GM04503 (cell line): ENCODE data around the gene BSPRY.
"Not testable (repeated sequence)": the region's sequence is repeated elsewhere in the genome, so short reads cannot be mapped to it uniquely, and the experiment has no call there.

Source experiments
- DNase-seq: peaks from one replicate; pipeline ENCODE4 v3.0.0-alpha.2; 2012; ENCODE audit warnings: low read depth

Gene BSPRY

DNA sequence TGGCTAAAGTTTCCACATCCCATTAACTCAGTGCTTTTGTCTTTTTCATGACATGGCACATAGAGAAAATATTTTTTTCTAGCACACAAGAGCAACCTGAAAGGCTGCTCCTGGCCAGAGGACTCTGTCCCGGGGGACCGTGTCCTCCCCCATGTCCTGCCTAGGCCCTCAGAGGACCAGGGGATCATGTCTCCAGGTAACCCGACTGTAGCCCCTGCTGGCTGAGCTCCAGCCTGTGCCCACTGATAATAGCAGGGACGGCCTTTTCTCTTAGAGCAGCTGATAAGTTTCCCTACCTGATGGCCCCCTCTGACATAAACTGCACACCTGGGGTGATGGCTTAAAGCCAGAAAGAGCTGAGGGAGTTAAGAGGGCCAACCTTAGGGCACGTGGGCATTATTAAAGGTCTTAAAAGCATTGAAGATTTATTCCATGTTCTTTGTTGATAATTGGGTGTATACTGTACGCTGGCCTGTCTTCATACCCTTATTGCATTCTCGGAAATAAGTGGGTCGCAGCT, 21.5 kb downstream of the BSPRY start:
- DNase-seq = no peak

DNA sequence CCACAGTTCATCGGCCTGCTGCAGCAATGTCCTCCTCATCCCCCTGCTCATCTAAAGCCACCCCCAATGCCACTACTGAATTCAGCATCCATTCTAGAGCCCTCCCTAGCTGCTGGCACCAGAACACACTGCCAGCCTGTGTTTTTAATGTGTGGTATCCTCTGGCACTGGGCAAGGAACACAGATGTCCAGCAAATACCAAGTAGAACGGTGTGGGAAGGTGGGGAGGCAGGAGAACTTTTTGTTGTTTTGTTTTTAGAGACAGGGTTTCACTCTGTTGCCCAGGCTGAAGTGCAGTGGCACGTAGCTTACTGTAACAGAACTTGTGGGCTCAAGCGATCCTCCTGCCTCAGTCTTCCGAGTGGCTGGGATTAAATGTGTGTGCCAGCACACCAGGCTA, 22.7 kb downstream of the BSPRY start:
- DNase-seq = no peak

DNA sequence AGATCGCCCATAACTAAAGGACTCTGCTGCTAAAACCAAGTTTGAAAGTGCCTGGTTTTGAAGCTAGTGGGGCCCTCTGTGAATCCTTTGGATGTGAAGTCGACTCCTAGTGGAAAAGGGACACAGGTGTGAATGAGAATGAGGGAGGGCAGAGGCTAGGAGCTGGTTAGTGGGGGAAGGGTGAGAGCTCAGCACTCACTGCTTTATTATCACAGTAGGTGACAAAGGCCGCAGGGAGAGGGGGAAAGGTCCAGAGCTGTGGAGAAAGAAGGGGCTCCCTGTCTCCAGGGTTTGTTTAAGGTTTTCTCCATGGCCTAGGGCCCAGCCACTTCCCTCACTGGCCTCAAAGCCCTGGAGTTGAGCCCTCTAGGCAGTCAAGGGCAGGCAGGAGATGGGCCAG, 23.9 kb downstream of the BSPRY start:
- DNase-seq = no peak

DNA sequence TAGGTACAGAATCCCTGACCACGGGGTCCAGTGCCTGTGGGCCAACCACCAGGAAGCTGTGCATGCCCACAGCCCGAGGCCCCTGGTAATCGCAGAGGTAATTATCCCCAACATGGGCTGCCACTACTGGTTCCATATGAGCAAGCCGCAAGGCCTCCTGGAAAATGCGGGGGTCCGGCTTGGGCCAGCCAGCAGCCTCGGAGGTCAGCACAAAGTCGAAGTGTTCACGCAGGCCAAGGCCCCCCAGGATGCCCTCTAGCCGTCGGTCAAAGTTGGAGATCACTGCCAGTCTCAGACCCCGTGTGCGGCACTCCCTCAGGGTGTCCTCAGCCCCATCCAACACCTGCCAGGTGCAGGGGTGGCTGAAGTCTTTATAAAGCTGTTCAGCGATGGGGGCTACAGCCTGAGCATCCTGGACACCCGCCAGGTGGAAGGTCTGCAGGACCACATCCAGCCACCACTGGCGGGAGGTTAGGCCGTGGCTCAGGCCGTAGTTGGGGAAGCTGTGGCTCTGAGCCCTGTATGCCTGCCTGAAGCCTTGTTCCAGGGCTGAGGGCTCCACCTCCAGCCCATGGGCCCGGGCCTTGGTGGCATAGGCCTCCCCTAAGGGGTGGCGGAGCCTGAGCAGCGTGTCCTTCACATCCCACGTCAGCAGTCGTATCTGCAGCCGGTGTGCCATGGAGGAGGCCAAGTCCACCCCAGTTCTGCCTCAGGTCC, 24.5 kb downstream of the BSPRY start:
- no peak for DNase-seq

DNA sequence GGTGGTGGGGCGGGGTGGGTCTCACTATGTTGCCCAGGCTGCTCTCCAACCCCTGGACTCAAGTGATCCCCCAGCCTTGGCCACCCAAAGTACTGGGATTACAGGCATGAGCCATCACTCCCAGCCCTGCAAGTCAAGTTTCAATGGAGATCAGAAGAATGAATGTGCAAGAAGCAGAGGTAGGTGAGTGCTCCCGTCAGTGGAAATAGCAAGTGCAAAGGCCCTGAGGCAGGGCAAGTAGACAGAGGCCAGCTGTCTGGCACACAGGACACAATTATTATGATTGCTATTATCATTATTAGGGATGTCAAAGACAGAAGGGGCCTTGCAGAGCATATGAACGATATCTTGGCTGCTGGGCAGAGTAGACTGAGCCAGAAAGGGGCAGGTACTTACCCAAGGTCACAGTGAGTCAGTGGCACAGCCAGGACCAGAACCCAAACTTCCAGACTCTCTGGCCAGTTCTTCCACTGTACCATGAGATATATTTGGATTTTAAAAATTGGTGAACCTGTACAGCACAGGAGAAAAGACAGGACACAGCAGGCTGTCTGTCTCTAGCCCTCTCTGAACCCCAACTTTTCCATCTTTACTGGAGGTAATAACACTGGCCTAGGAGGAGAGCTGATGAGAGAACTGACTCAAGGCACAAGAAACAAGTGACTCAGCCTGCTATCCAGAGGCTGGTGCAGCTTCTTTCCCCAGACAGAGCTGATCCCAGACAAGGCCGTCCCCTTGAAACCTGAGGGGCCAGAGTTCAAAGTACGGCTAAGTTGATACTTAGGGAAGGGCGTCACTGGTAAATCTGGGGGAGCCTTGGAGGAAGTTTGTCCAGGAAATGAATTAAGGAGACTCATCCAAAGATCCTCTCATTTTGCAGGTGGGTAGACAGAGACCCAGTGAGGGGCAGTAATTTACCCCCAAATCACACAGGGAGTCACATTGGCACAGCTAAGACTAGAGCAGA, 26.0 kb downstream of the BSPRY start:
- DNase-seq = no peak

DNA sequence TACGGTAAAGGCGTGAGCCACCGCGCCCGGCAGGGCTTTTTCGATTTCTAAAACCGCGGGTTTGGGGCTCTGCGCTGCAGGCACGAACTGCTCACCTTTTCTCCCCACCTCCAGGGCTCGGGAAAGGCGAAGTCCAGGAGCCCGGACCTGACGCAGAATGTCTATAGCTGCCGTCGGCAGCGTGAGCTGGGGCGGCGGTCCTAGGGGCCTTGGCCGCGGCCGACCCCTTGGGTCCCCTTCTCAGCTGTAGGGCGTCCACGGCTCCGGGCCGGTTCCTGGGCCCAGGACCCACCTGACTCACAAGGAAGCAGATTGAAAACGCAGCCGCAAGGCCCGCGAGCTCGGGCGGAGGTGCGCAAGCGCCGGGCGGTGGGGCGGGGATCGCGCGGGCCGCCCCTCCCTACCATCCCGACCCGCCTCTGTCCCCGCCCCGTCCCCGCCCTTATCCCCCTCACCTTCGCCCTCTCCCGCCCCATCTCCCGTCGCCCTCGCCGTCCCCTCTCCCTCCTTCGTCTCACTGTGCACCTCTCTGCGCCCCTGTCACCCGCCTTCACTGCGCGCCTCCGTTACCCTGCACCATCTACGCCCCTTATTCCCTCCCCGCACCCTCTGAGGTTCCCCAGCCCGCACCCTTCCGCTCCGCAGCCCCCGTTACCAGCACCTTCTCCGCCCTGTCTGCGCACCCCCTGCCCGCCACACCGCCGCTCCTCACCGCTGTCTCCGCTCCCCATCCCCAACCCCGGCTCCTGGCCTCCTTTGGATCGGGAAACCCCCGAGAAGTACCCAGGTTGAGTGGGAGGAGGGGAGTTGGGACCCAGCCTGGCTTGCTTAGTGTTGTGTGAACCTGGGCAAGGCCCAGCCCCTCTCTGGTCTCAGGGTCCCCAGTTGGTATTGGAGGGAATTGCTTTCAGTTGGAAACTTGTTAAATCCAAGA, 27.6 kb downstream of the BSPRY start, which contains the start of gene HDHD3:
Gene HDHD3, minus strand, starts transcription at position 353 of the 934 bp plus-strand sequence. CDS start 2,632 bp downstream, outside the sequence.
- no peak for DNase-seq

DNA sequence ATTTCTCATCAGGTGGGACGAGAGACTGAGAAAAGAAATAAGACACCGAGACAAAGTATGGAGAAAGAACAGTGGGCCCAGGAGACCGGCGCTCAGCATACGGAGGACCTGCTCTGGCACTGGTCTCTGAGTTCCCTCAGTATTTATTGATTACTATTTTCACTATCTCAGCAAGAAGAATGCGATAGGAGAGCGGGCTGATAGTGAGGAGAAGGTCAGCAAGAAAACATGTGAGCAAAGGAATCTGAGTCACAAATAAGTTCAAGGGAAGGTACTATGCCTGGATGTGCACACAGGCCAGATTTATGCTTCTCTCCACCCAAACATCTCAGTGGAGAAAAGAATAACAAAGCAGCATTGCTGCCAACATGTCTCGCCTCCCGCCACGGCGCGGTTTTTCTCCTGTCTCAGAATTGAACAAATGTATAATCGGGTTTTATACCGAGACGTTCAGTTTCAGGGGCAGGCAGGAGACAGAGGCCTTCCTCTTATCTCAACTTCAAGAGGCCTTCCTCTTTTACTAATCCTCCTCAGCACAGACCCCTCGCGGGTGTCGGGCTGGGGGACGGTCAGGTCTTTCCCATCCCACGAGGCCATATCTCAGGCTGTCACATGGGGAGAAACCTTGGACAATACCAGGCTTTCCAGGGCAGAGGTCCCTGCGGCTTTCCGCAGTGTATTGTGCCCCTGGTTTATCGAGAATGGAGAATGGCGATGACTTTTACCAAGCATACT, 29.9 kb downstream of the BSPRY start:
- not testable (repeated sequence) for DNase-seq

DNA sequence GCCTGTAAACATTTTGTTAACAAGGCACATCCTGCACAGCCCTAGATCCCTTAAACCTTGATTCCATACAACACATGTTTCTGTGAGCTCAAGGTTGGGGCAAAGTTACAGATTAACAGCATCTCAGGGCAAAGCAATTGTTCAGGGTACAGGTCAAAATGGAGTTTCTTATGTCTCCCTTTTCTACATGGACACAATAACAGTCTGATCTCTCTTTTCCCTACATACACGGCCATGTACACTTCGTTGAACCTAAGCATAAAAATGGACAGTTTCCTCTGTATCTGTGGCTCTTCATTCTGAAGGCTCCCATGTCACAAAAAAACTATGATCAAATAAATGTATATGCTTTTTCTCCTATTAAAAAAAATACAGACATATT, 30.5 kb downstream of the BSPRY start:
- DNase-seq = not testable (repeated sequence)

DNA sequence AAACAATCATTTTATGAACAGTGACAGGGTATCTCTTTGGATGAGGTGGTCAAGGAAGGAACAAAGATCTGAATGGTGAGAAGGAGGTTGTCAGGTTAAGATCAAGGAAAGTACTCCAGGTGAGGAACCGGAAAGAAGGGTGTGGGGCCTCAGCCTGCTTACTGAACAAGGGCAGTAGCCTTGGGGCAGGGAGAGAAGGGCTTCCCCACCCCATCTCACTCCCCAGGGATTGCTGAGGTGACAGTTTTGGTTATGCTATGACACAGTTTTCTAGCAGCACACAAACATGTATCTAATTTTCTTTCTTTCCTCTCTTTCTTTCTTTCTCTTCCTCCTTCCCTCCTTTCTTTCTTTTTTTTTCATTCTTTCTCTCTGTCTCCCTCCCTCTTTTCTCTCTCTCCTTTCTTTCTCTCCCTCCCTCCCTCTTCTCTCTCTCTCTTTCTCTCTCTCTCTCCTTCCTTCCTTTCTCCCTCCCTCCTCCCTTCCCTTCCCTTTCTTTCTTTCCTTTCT, 31.6 kb downstream of the BSPRY start:
- no peak for DNase-seq

DNA sequence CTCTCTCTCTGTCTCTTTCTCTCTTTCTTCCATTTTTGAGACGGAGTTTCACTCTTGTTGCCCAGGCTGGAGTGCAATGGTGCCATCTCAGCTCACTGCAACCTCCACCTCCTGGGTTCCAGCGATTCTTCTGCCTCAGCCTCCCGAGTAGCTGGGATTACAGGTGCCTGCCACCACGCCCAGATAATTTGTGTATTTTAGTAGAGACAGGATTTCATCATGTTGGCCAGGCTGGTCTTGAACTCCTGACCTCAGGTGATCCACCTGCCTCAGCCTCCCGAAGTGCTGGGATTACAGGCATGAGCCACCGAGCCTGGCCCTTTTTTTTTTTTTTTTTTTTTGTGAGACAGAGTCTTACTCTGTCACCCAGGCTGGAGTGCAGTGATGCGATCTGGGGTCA, 32.1 kb downstream of the BSPRY start:
- DNase-seq = not testable (repeated sequence)

DNA sequence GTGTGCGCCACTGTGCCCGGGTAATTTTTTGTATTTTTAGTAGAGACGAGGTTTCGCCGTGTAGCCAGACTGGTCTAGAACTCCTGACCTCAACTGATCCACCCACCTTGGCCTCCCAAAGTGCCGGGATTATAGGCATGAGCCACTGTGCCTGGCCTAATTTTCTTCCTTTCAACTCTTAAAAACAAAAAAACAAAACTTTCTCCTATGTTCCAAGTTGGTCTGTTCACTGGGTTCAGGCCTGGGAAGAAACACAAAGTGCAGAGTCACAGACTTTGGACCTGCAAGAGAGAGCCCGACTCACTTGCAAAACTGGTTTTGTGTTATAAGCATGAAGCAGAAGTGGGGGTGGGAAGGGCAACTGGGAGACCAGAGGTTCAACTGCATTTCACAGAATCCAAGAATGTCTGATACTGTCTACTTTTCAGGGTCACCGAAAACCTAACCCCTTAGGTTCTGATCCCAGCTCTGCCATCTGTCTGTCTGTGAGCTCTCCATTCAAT, 32.6 kb downstream of the BSPRY start:
- DNase-seq = no peak

DNA sequence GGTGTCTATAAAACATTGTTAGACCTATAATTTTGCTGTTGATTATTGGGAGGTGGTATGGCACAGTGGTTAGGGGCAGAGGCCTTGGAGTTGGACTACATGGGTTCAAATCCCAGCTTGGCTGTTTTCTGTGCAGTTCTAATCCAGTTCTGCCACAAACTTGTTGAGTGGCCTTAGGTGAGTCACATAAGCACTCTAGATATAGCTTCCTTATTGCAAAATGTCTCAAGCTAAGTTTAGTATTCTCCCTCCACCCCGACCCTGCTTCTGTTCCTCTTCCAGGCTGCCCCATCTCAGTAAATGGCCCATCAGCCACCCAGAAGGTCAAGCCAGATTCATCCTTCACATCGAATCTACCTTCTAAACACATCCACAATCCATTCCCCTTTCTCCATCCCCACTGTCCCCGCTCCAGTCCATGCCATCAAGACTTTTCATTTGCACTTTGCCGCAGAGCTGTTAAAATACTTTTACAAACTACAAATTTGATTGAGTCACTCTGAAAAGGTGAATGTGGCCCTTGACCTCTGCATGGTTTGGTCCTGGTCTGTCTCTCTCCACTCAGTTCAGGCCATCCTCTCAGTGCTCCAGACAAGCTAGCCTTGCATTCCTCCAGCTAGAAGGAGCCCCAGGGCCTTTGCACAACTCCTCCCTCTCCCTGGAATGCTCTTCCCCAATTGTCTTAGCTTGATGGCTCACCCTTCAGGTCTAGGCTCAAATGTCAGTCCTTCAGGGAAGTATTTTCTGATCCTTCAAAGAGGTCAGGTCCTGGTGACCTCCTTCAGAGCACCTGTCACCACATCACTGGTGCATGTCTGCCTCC, 37.4 kb downstream of the BSPRY start:
- no peak for DNase-seq

DNA sequence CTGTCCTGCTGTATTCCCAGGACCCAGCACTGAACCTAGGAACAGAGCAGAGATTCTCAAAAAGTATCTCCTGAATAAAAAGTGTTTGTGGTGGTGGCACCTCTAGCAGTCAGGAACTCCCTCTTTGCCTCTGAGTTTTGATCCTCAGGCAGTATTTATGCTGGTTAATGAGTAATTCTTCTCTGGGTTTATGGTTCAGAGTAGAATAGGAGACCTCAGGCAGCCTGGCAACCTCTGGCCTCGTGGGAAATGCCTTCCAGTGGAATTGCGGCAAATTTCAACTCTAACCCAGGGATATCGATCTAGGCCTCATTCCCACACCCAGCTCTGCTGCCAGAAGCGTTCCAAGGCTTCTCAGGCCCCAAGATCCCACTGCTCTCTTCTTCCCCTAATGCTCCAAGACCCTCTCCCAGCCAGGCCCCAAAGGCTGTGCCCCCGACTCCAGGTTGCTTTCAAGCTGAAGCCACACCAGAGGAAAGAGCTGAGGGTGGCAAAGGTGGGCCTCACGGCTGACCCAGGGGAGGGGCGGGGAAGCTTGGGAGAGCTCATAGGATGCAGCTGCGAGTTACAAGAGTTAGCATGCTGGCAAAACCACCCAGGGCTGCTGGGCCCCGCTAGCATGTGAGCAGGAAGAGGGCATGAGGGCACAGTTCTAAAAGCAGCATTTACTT, 38.4 kb downstream of the BSPRY start:
- DNase-seq = no peak

DNA sequence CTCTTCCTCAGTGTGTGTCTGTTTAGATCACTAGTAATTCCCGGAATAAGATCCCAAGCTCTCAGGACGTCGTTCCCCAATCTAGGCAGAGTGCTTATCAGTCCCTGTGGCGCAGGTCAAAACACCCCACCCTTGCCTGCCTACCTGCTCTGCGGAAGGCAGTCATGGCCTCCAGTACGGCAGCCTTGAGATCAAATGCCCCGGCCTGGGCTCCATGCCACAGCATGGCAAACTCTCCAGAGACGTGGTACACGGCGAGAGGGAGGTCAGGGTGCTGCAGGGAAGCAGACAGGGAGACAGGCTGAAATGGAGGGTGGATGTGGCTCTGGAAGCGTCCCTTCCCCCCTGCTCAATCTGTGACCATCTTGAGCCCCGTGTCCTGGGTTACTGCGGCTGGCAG, 39.5 kb downstream of the BSPRY start:
- DNase-seq = no peak

DNA sequence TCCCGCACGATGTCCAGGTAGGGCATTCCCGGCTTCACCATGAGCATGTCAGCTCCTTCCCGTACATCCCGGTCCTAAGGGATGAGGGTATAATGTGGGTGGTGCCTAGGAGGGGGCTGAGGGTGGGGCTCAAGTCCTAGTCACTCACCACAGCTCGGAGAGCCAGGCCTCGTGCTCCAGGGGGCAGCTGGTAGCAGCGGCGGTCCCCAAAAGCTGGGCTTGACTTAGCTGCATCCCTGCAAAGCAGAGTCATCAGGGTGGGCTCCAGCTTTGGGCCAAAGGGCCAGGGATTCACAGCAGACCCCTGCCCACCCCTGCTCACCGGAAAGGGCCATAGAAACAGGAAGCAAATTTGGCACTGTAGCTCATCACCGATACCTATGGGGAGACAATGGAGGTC, 40.1 kb downstream of the BSPRY start:
- DNase-seq = no peak

DNA sequence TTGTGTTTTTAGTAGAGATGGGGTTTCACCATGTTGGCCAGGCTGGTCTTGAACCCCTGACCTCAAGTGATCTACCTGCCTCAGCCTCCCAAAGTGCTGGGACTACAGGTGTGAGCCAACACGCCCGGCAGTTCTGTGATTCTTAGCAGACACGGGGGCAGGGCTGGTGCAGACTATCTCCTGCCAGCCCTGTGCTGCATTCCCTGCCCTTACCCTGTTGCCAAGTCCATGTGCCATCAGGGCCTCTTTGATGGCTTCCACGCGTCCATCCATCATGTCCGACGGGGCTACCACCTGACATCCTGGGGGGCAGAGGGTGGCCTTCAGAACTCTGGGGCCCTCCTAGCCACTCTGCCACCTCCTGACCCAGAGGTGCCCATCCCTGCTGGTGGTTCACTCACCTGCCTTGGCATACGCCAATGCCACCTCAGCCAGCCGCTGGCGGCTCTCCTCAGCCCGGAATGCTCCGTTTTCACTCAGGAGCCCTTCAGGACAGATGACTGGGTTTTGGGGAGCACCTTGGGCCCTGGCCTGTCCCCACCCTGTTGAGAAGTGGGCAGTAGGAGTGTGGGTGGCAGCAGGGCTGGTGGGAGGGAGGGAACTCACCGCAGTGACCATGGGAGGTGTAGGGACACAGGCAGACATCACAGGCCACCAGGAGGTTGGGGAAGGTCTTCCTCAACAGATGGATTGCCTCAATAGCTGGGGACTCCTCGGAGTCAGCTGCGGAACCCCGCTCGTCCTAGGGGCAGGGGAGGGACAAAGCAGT, 41.0 kb downstream of the BSPRY start:
- no peak for DNase-seq

DNA sequence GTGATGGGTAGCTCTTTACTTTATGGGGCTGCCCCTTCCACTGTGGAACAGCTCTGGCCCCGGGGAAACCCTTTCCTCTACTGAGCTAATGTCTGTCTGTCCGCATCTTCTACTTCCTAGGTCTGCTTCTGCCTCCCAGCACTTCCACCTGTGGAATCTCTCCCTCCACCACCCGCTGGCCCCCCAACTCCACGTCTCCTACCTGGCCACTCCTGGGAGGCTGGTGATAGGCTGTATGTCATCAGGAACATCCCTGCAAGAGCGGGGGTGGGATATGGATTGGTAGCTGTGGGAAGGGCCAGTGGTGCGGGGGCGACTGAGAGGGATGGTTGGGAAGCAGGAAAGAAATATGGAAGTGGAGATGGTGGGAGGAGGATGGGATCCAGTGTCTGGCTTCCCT, 42.6 kb downstream of the BSPRY start:
- no peak for DNase-seq

DNA sequence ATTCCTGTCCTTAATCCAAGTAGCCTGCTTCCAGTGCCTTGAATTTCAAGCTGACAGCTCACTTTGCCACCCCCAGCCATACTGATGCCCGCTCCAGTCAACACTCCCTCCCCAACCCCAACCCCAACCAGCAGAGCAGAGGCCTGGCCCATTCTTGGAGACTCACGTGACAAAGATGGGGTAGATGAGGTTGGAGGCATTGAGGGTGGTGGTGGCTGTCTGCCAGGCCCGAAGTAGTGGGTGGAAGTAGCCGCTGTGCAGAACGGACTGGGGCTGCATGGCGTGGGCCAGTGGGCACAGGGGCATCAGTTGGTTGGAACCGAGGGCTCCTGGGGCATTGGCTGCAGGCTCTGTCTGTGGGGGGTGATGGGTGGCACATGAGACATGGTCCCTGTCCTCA, 43.9 kb downstream of the BSPRY start:
- DNase-seq = no peak
